NCI-H1092 treated with DMSO at 0.1 percent for 48 hours (cell line): Measurements from ENCODE around the gene MAPK9.
A peak's percentile ranks its signal among the peaks of the same experiment; 100 is the strongest.

Experiments
- DNase-seq: peaks from one replicate; lab custom pipeline; 2025; lab: John Stamatoyannopoulos, UW

MAPK9 gene

GRCh38 chr5:180294913-180295555, 3.2 kb upstream of the MAPK9 start:
- no peak for DNase-seq

- DNase-seq: no peak
Observed at GRCh38 chr5:180294411-180294810, 2.5 kb upstream of the MAPK9 start.

DNA sequence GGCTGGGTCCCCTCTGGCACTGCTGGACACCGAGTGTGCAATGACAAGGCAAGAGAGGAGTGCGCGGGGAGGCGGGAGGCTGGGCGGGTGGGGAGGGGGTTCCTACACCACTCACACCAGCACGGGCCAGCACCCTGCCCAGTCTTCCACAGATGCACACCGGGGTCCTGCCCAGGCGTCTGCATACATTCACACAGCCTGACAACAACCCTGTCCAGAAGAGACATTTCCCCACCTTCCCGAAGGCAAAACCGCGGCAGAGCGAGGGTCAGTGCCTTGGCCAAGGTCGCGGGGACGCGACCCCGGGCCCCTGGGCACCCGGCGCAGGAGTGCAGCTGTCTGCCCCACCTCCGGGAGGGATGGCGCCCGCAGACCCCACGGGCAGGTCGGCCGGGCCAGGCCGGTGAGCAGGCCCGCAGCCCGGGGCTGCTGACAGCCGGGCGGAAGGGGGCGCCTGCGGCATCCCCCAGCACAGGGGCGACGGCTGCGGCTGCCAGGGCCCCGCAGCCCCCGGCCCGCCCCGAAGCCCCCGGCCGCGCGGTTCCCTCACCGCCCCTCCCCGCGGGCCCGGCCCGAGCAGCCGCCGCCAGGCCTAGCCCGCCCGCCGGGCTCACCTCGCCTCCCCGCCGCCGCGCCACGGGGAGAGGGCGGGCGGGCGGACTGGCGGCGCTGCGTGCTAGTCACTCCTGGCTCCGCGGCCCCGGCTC, 496 bp downstream of the MAPK9 start:
- no peak for DNase-seq

DNA sequence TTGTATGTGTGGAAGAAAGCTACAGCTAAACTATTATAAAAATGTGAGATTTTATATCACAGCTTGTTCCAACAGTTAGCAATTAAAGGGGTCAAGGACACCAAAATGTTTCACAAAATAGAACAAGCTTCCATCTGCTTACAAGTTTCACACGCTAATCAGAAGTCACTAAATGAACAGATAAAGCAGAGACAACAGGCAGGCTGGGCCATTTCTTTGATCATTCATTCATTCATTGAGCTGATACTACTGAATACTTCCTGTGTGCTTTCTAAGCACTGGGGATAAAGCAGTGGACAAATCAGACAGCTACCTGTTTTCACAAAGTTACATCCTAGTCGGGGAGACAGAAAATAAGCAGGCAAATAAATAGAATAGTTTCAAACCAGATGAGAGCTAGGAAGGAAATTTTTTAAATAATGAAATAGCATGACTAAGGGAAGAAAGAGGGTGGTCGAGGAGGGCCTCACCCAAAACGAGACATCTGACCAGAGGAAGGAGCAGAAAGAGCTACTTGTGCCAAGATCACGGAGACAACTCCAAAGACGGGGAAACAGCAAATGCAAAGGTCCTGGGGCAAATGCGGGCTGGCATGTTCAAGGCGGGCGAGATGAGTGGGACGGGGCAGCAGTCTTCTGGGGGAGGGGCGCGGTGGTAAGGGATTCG, 1.2 kb downstream of the MAPK9 start:
- no peak for DNase-seq

DNA sequence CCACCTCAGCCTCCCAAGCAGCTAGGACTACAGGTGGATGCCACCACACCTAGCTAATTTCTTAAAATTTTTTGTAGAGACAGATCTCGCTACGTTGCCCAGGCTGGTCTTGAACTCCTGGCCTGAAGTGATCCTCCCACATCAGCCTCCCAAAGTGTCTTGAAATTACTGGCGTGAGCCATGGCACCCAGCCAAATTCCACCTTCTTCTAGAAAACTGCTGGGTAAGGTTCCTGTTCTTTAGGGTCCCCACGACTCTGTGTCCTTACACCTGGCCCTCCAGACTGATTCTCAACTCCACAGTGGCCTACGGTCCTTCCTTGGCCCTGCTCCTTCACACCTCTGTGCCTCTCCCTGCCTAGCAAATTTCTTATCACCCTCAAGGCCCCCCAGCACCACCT, 1.9 kb downstream of the MAPK9 start:
- no peak for DNase-seq

DNA sequence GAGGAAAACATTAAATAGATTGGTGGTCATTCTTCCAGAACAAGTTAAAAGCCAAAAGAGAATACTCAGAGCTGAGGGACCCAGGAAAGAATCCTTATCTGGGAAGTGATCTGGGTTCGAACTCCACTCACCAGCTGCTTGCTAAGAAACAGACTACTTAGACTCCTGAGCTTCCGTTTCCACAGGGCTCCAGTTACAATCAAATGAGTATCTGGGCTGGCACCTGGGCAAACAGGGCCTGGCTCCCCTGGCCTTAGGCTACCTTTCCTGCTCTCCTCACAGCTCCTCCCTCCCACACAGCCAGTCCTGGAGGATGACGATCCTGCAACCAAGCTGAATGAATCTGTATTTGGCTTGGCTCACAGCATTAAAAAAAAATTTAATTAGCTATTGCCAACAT, 2.5 kb downstream of the MAPK9 start:
- DNase-seq: peak; percentile 4

GRCh38 chr5:180287868-180288267, 4.0 kb downstream of the MAPK9 start:
- no peak for DNase-seq

GRCh38 chr5:180287404-180287803, 4.5 kb downstream of the MAPK9 start:
- no peak for DNase-seq

DNA sequence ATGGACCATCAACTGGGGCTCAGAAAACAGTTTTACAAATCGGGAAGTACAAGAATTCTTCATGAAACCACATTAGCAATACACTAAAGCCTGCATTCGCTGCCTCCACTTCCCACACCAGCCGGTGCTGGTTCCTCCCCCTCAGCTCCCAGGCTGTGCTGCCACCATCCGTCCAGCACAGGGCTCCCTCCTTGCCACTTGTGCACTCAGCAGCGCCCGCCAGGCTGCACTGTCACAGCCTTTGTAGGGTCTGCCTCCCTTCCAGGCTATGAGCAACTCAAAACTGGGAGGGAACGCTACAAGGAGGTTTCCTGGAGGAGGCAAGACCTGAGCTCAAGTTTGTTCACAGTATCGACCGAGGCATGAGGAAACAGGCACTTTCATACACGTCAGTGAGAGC, 7.7 kb downstream of the MAPK9 start:
- DNase-seq: no peak

GRCh38 chr5:180283026-180283615, 8.8 kb downstream of the MAPK9 start:
- no peak for DNase-seq

DNA sequence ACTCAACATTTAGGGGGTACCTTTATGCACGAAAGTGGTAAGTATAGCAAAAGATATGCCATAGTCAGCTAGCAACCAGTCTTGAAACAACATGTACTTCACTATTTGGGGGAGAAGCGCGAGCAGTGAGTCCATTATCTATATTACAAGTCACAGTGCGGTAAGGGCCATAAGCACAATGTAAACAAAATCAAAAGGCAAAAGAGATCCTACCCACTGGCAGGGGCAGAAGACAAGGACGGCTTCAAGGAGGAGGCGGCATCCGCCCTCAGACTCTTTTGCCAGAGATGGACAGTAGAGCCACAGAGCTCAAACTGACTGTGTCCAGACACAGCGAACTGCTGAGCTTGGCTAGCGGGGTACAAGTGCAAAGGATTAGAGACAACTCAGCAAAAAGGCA, 9.6 kb downstream of the MAPK9 start:
- no peak for DNase-seq

- peak; percentile 20 for DNase-seq
Observed at GRCh38 chr5:180281706-180282105, 10.2 kb downstream of the MAPK9 start.

DNA sequence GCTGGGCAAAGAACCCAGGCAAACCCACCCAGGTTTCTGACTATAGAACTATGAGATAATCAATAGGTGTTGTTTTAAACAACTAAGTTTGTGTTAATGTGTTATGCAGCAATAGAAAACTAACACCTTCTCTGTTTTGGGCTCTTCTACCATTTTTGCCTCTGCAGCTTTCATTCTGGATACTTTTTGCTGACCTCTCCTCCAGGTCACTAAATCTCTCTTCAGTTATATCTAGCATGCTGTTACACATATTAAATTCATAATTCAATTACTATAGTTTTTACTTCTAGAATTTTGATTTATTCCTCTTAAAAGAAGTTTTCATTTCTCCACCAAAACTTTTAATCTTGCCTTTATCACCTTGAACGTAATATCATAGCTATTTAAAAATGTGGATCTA, 17.2 kb downstream of the MAPK9 start:
- DNase-seq: no peak

- DNase-seq: no peak
Observed at GRCh38 chr5:180271221-180271620, 20.7 kb downstream of the MAPK9 start.

DNA sequence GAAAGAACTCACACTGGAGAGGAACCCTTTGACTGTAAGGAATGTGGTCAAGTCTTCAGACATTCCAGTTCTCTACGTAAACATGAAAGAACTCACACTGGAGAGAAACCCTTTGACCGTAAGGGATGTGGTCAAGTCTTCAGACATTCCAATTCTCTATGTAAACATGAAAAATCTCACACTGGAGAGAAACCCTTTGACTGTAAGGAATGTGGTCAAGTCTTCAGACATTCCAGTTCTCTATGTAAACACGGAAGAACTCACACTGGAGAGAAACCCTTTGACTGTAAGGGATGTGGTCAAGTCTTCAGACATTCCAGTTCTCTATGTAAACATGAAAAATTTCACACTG, 32.6 kb downstream of the MAPK9 start:
- DNase-seq: no peak

- no peak for DNase-seq
Observed at GRCh38 chr5:180253036-180253824, 38.7 kb downstream of the MAPK9 start.

GRCh38 chr5:180251887-180252286, 40.0 kb downstream of the MAPK9 start:
- no peak for DNase-seq

DNA sequence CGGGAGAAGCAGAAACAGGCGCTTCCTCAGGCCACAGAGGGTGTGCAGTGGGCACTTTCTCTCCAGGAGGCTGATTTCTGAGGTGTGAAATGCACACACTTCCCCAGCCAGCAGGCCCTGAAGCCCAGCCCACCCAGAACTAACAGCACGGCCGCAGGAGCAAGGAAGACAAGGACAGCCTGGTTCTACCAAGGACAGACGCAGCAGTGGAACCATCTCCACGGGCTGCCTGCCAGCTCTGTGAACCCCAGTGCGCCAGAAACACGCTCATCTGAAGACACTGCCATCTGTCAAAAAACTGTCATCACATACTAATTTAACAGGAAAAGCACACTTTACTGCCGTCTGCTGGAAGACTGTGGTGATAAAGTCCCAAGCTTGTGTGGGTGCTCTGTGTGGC, 40.7 kb downstream of the MAPK9 start:
- no peak for DNase-seq

DNA sequence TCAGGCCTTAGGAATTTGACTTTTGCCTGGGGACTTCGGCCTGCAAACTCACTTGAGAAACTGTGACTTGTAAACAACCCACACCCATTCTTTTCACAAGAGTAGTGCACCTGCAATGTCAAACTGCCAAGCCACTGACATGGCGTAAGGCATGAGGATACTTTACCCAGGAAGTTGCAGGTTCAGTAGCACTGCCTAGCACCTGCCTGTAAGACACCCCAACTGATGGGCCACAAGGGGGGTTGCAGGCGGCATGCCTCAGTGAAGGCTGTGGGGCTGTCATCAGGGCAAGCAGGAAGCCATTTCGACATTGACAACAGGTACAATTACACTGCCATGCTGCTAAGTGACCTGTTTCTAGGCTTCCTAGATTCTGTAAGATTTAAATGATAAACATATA, 41.6 kb downstream of the MAPK9 start:
- no peak for DNase-seq

DNA sequence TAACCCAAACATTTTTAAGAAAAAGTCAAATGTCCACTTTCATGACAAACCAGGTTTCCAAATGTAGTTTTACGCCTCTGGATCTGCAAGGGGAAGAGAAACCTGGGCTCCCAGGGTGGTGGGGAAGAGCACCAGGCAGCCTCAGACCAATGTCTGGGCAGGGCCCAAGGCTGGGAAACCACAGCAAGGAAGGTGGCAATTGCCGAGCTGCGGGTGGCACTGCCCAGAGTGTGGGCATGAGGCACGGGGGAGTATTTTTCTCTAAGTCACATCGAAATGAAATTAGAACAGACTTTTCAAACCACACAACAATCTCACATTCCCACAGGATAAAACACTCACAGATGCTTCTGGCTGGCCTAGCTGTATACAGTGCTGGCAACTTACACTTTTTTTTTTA, 50.3 kb downstream of the MAPK9 start:
- no peak for DNase-seq

- DNase-seq: no peak
Observed at GRCh38 chr5:180238631-180239030, 53.3 kb downstream of the MAPK9 start.

DNA sequence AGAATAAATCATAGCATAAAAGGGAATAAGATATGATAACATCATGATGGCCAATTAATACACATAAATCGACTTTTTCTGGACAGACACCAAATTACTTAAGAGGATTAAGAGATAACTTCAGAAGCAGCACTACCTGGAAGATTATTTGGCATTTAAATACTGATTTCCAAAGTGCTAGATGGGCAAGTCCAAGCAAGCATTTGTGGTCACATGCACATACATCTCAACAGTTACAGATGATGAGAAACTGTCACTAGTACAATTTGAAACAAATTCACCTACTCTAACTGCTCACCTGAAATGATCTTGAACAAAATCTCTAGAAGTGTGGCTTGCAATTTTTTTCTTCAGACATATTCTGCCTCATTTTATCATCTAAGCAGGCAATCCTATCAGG, 56.0 kb downstream of the MAPK9 start:
- DNase-seq: no peak
